SK-N-MC (cell line): Measurements from ENCODE around the gene PDK2.

ENCODE experiments used
- EZH2 ChIP-seq: fragments of 200-600 bp; sonication (generic); IDR thresholded peaks from one replicate; pipeline ENCODE4 v1.6.1; 2017; ENCODE audit warnings: antibody characterized with exemption
- FOXP2 ChIP-seq: optimal IDR thresholded peaks from 2 replicates; pipeline ENCODE3; 2011; ENCODE audit warnings: mild to moderate bottlenecking, moderate library complexity; ENCODE audit not compliant: insufficient read depth; ENCODE audit errors: extremely low read length, control extremely low read depth
- POLR2AphosphoS5 ChIP-seq: IDR thresholded peaks from 2 replicates; pipeline ENCODE4 v1.6.1; 2012; ENCODE audit warnings: mild to moderate bottlenecking, low read depth, low read length, borderline replicate concordance

GRCh38 chr17:50100921-50101345 lies 5.8 kb downstream of the PDK2 start:
- no peak for TF ChIP-seq POLR2AphosphoS5
- no peak for TF ChIP-seq EZH2
- no peak for TF ChIP-seq FOXP2
